ENCODE data around the gene ERH. TPM values are rescaled to one million over a fixed set of nuclear protein-coding genes. Genes with fewer than 3 reads are reported as not detected.
A peak's percentile ranks its signal among the peaks of the same experiment; 100 is the strongest.

ERH gene
- total RNA-seq, 4 donors from 2014 or later = 54.0 to 102 (median 79.5) TPM

- H3K9me3 ChIP-seq = no peaks in the 10 kb centered on the region
- H3K4me1 ChIP-seq = peaks cover 8 to 31% (median 25%) of the 10 kb centered on the region in 3 donors
- DNase-seq = no peak
- TF ChIP-seq, protein P1, sequence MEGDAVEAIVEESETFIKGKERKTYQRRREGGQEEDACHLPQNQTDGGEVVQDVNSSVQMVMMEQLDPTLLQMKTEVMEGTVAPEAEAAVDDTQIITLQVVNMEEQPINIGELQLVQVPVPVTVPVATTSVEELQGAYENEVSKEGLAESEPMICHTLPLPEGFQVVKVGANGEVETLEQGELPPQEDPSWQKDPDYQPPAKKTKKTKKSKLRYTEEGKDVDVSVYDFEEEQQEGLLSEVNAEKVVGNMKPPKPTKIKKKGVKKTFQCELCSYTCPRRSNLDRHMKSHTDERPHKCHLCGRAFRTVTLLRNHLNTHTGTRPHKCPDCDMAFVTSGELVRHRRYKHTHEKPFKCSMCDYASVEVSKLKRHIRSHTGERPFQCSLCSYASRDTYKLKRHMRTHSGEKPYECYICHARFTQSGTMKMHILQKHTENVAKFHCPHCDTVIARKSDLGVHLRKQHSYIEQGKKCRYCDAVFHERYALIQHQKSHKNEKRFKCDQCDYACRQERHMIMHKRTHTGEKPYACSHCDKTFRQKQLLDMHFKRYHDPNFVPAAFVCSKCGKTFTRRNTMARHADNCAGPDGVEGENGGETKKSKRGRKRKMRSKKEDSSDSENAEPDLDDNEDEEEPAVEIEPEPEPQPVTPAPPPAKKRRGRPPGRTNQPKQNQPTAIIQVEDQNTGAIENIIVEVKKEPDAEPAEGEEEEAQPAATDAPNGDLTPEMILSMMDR (IDR thresholded peaks at IDR 0.05) = no peak
- no peak for TF ChIP-seq POLR2A (IDR thresholded peaks at IDR 0.05)
- intact Hi-C loops (cut with DNase I) = no loop called here
- H3K4me3 ChIP-seq = no peak overlapping the region
- peaks cover 0 to 7% (median 0%) of the 10 kb centered on the region in 4 donors for H3K27me3 ChIP-seq
- WGBS, 2 donors = 38 to 44% methylated on average over 3 of the region's 3 CpGs
- H3K27ac ChIP-seq = no peak overlapping the region
- no peaks in the 10 kb centered on the region for H3K36me3 ChIP-seq
Measured at GRCh38 chr14:69351385-69351784, 46.7 kb downstream of the ERH start.

DNA sequence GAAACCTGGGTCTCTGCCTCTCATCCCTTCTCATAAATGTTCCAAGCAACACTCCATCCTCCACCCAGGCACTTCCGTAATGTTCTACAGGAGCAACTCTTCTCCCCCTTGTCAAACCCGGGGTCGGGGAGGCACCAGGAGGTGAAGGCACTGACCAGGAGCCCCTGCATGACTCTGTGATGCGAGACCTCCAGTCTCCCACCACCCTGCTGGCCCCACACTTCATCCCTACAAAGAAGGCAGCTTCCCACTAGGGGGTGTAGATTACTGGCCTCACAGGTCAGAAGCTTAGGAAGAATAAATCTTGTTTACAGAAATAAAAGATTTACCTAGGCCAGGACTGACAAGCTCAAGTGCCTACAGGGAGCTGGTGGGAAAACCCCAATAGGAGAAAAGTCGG is 47.2 kb downstream of the ERH start:
- peaks cover 8 to 27% (median 22%) of the 10 kb centered on the region in 3 donors for H3K4me1 ChIP-seq
- WGBS, 2 donors = 66 to 77% methylated on average over 5 of the region's 5 CpGs
- H3K4me3 ChIP-seq = no peak overlapping the region
- intact Hi-C loops (cut with DNase I) = no loop called here
- H3K27me3 ChIP-seq = peaks cover 0 to 7% (median 0%) of the 10 kb centered on the region in 4 donors
- no peak for DNase-seq
- no peak overlapping the region for H3K27ac ChIP-seq
- TF ChIP-seq POLR2A (IDR thresholded peaks at IDR 0.05) = no peak
- TF ChIP-seq, protein P1 (IDR thresholded peaks at IDR 0.05) = no peak
- H3K36me3 ChIP-seq = no peaks in the 10 kb centered on the region
- no peaks in the 10 kb centered on the region for H3K9me3 ChIP-seq

DNA sequence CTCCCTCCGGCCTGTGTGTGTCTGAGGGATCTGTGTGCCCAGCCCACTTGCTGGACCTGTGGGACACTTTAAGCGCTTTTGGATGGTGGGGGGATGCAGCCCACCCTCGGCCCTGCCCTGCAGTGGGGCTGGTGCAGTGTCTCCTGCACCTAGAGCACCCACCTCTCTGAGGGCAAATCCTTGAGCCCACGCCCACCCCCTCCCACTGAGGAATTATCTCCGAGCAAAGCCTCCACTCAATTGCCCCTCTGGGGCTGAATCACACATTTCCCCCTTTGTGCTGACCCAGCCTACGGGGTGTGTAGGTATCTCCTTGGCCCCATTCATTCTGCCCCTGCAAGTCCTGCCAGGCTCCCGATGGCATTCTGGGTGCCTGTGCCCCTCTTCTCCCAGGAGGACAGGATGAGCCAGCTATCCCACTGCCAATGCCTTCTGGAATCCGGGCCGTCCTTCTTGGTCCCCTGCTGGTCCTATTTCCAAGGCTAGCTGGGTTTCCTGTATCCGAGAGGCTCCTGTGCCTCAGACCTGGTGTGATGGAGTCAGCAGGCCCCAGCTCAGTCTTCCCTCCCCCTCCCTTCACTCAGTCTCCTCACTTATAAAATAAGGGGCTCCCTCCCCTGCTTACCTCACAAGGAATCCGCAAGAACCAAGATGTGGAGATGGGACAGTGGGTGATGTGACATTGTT is 48.9 kb downstream of the ERH start:
- H3K4me3 ChIP-seq = no peak overlapping the region
- no peak for DNase-seq
- 84 to 95% methylated on average over 4 to 6 of the region's 11 CpGs for WGBS, 2 donors

DNA sequence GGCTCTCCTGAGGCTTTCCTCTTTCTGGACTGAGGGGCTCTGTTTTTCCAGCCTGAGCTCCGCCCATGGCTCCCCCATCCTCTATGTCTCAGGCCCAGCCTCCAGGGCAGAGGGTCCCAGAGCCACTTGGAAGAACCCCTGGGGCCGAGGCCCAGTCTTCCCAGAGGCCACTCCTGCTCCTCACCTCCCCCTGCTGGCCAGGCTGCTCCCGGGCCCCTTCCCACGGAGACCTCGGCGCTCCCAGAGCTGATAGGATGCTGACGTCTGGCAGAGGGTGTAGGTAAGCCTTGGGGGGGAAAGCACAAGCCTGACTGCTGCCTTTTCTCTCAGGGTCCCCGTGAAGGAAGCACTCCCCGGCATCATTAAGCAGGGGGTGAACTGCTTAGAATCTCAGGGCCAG is 51.4 kb downstream of the ERH start:
- DNase-seq = no peak
- Histone ChIP-seq H3K4me1 (peaks cover 0 to 20% (median 0%) of the 10 kb centered on the region in 3 donors), H3K27me3 (peaks cover 0 to 10% (median 0%) of the 10 kb centered on the region in 4 donors), H3K27ac (no peak overlapping the region), H3K4me3 (no peak overlapping the region), H3K36me3 (no peaks in the 10 kb centered on the region), H3K9me3 (no peaks in the 10 kb centered on the region)
- TF ChIP-seq POLR2A (IDR thresholded peaks at IDR 0.05) = no peak
- TF ChIP-seq, protein P1 (IDR thresholded peaks at IDR 0.05) = peak in 5 of 6 experiments; percentile 19 to 42 (median 34)
- 100% methylated on average over 1 of the region's 9 CpGs; no CpG with 5 or more reads in 1 of the 2 donors for WGBS, 2 donors
- intact Hi-C loops (cut with DNase I) = no loop called here

More for the DNA sequence above, 48.9 kb downstream of the ERH start:
- no peaks in the 10 kb centered on the region for H3K9me3 ChIP-seq
- intact Hi-C loops (cut with DNase I) = no loop called here
- H3K27ac ChIP-seq = no peak overlapping the region
- H3K27me3 ChIP-seq = peaks cover 0 to 7% (median 0%) of the 10 kb centered on the region in 4 donors
- no peaks in the 10 kb centered on the region for H3K36me3 ChIP-seq
- TF ChIP-seq, protein P1 (IDR thresholded peaks at IDR 0.05) = no peak
- no peak for TF ChIP-seq POLR2A (IDR thresholded peaks at IDR 0.05)
- H3K4me1 ChIP-seq = peaks cover 0 to 10% (median 6%) of the 10 kb centered on the region in 3 donors

DNA sequence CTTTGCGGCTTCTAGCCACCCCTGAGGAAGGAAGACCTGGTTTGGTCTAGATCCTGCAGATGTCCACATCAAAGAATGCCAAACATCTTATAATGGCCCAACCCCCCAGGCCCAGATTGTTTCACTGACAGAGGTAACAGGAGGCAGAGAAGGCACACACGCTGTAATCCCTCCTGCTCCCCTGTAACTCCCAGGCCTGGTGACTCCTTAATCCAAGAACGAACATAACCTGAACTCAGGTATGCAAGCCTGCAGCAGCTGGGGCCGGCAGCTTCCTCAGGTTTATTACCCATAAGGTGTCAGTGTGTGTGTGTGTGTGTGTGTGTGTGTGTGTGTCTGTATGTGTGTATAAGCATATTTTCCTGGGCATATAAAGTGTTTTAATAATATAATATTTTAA is 52.7 kb downstream of the ERH start:
- no peak overlapping the region for H3K4me3 ChIP-seq
- intact Hi-C loops (cut with DNase I) = no loop called here
- 0 to 59% methylated on average over 1 to 2 of the region's 4 CpGs for WGBS, 2 donors
- peaks cover 0 to 15% (median 0%) of the 10 kb centered on the region in 3 donors for H3K4me1 ChIP-seq
- TF ChIP-seq, protein P1 (IDR thresholded peaks at IDR 0.05) = no peak
- H3K36me3 ChIP-seq = no peaks in the 10 kb centered on the region
- no peak overlapping the region for H3K27ac ChIP-seq
- no peaks in the 10 kb centered on the region for H3K9me3 ChIP-seq
- peaks cover 0 to 15% (median 0%) of the 10 kb centered on the region in 4 donors for H3K27me3 ChIP-seq
- no peak for DNase-seq
